Measurements from ENCODE around the gene PRKCH.

GRCh38 chr14:61512026-61512834, 190.9 kb downstream of the PRKCH start:
- no peak for TF ChIP-seq EZH2 (IDR thresholded peaks at IDR 0.05)
- TF ChIP-seq FOXP2 (optimal IDR thresholded peaks at IDR 0.05; ENCODE audit: control extremely low read depth, extremely low read length, insufficient read depth), result no peak

Measured in SK-N-MC (cell line).